HepG2 (cell line): ENCODE measurements around the gene ALG14. TPM values are rescaled to one million over a fixed set of nuclear protein-coding genes. Genes with fewer than 3 reads are reported as not detected.
A peak's percentile ranks its signal among the peaks of the same experiment; 100 is the strongest.

ENCODE experiments used
- ARID2 ChIP-seq: sonication (generic); formaldehyde crosslinking; IDR thresholded peaks from 2 replicates; pipeline ENCODE4 v1.8.1; 2022; ENCODE audit warnings: mild to moderate bottlenecking, missing genetic modification reagents, borderline replicate concordance
- ATAD3A ChIP-seq: sonication (generic); formaldehyde crosslinking; IDR thresholded peaks from 2 replicates; pipeline ENCODE4 v1.4.0; 2020; ENCODE audit warnings: missing genetic modification reagents
- CENPT ChIP-seq: sonication (generic); formaldehyde crosslinking; IDR thresholded peaks from 2 replicates; pipeline ENCODE4 v1.8.0; 2022; ENCODE audit warnings: low read depth, mild to moderate bottlenecking, moderate library complexity, missing genetic modification reagents
- CTCF ChIP-seq: sonication (generic); formaldehyde crosslinking; IDR thresholded peaks from 2 replicates; pipeline ENCODE4 v1.5.0; 2020; ENCODE audit warnings: mild to moderate bottlenecking, missing genetic modification reagents, moderate library complexity
- E2F1 ChIP-seq: sonication (generic); formaldehyde crosslinking; IDR thresholded peaks from 2 replicates; pipeline ENCODE4 v1.5.0; 2020; ENCODE audit warnings: missing genetic modification reagents
- ERF ChIP-seq: IDR thresholded peaks from 2 replicates; pipeline ENCODE4 v1.6.1; 2018; ENCODE audit warnings: missing biosample characterization, missing genetic modification reagents
- HDAC2 ChIP-seq: sonication (generic); formaldehyde crosslinking; IDR thresholded peaks from 2 replicates; pipeline ENCODE4 v1.4.0; 2020; ENCODE audit warnings: missing genetic modification reagents
- IRF1 ChIP-seq: sonication (generic); formaldehyde crosslinking; IDR thresholded peaks from 2 replicates; pipeline ENCODE4 v1.4.0; 2020; ENCODE audit warnings: low read depth, mild to moderate bottlenecking, missing genetic modification reagents
- MAZ ChIP-seq, 2 experiments: sonication (generic) in 1 of 2; formaldehyde crosslinking in 1 of 2; IDR thresholded peaks; 2 replicates each; pipeline versions ENCODE4 v1.5.0 to v1.6.1; 2012 to 2020; ENCODE audit warnings: low read depth in 2 of 2, mild to moderate bottlenecking in 2 of 2, borderline replicate concordance in 1 of 2, improper control_type of control experiment in 1 of 2, low read length in 1 of 2, missing genetic modification reagents in 1 of 2, moderate library complexity in 1 of 2
- MXI1 ChIP-seq: IDR thresholded peaks from 3 replicates; pipeline ENCODE4 v1.6.1; 2012; ENCODE audit warnings: low read depth, low read length, inconsistent platforms, borderline replicate concordance
- PCBP2 ChIP-seq: fragments of 200-400 bp; formaldehyde crosslinking; optimal IDR thresholded peaks from 2 replicates; pipeline ENCODE3; 2018; ENCODE audit warnings: low read length, low read depth; ENCODE audit not compliant: poor library complexity, severe bottlenecking
- YEATS2 ChIP-seq: sonication (generic); formaldehyde crosslinking; IDR thresholded peaks from 2 replicates; pipeline ENCODE4 v1.4.0; 2020; ENCODE audit warnings: missing genetic modification reagents, borderline replicate concordance
- ZBTB44 ChIP-seq: sonication (generic); formaldehyde crosslinking; IDR thresholded peaks from 2 replicates; pipeline ENCODE4 v1.4.0; 2020; ENCODE audit warnings: missing genetic modification reagents
- ZNF280D ChIP-seq: sonication (generic); formaldehyde crosslinking; IDR thresholded peaks from 2 replicates; pipeline ENCODE4 v1.5.1; 2020; ENCODE audit warnings: mild to moderate bottlenecking, missing genetic modification reagents
- ZNF33B ChIP-seq: sonication (generic); formaldehyde crosslinking; IDR thresholded peaks from 2 replicates; pipeline ENCODE4 v1.5.1; 2020; ENCODE audit warnings: mild to moderate bottlenecking, missing genetic modification reagents
- ZNF441 ChIP-seq: sonication (generic); formaldehyde crosslinking; IDR thresholded peaks from 2 replicates; pipeline ENCODE4 v1.7.0; 2021; ENCODE audit warnings: missing genetic modification reagents, borderline replicate concordance
- ZNF451 ChIP-seq: sonication (generic); formaldehyde crosslinking; IDR thresholded peaks from 2 replicates; pipeline ENCODE4 v1.5.0; 2020; ENCODE audit warnings: mild to moderate bottlenecking, missing genetic modification reagents
- ZNF543 ChIP-seq: sonication (generic); formaldehyde crosslinking; IDR thresholded peaks from 2 replicates; pipeline ENCODE4 v1.4.0; 2020; ENCODE audit warnings: mild to moderate bottlenecking, missing genetic modification reagents
- ZNF570 ChIP-seq: sonication (generic); formaldehyde crosslinking; IDR thresholded peaks from 2 replicates; pipeline ENCODE4 v1.4.0; 2020; ENCODE audit warnings: mild to moderate bottlenecking, missing genetic modification reagents, borderline replicate concordance
- ZNF576 ChIP-seq: sonication (generic); formaldehyde crosslinking; IDR thresholded peaks from 2 replicates; pipeline ENCODE4 v1.4.0; 2020; ENCODE audit warnings: mild to moderate bottlenecking, missing genetic modification reagents
- ZNF75D ChIP-seq: sonication (generic); formaldehyde crosslinking; IDR thresholded peaks from 2 replicates; pipeline ENCODE4 v1.8.1; 2023; ENCODE audit warnings: missing genetic modification reagents, mild to moderate bottlenecking, borderline replicate concordance
- polyA plus RNA-seq, 8 experiments: library from polyadenylated mRNA; depleted of rRNA in 3 of 8; stranded (reverse) in 7 of 8; unstranded in 1 of 8; fragments of >200 nt; fragmentation: Illumina TruSeq in 4 of 8; extraction: Trizol in 4 of 8; gene quantifications; 2 replicates each; pipeline versions ENCODE4 v1.2.1 to v1.2.3, GENCODE V29; 2011 to 2016; ENCODE audit warnings: low read depth in 4 of 8, missing spikeins in 1 of 8, mixed read lengths in 1 of 8; ENCODE audit not compliant: insufficient read depth in 1 of 8
- total RNA-seq, 5 experiments: library from RNA; depleted of rRNA; stranded (reverse); fragments of >200 nt; fragmentation: Illumina TruSeq; extraction: Trizol; gene quantifications; 2 replicates each; pipeline ENCODE4 v1.2.3, GENCODE V29; 2016; ENCODE audit warnings: low read depth in 1 of 5

The ALG14 gene
- total and polyA plus RNA-seq, 2 of the 13 experiments (the other 11 are each of a cell fraction or from before 2014, with no cell fraction given), result 4.5 to 12.7 TPM

- TF ChIP-seq ZNF280D (CRISPR knock-in tag) (no peak), HDAC2 (CRISPR knock-in tag) (peak; percentile 65), ERF (peak; percentile 24; the same call in 1 of the 2 replicates), MAZ (IDR thresholded peaks at IDR 0.05; ENCODE audit: borderline replicate concordance, low read depth, low read length) (no peak), MAZ (CRISPR knock-in tag; IDR thresholded peaks at IDR 0.05; ENCODE audit: low read depth) (no peak), MXI1 (no peak), PCBP2 (no peak), ZNF451 (no peak), E2F1 (CRISPR knock-in tag) (no peak), ZNF441 (CRISPR knock-in tag) (no peak), CTCF (CRISPR knock-in tag) (no peak), ATAD3A (CRISPR knock-in tag) (no peak), IRF1 (CRISPR knock-in tag) (no peak), ZBTB44 (CRISPR knock-in tag) (no peak), YEATS2 (CRISPR knock-in tag) (no peak), ZNF576 (no peak), ZNF543 (CRISPR knock-in tag) (no peak), CENPT (CRISPR knock-in tag) (no peak), ZNF570 (CRISPR knock-in tag) (no peak), ZNF33B (CRISPR knock-in tag) (no peak), ARID2 (CRISPR knock-in tag) (no peak), ZNF75D (CRISPR knock-in tag) (no peak)
Observed at GRCh38 chr1:95086949-95087533, 14.3 kb upstream of the ALG14 start (continued).
